NCI-H1105 treated with DMSO at 0.1 percent for 48 hours (cell line): ENCODE results near the gene TNKS2.
"Not testable (repeated sequence)": the region's sequence is repeated elsewhere in the genome, so short reads cannot be mapped to it uniquely, and the experiment has no call there.

Experiments
- DNase-seq: peaks from one replicate; lab custom pipeline; 2025; lab: John Stamatoyannopoulos, UW

Gene TNKS2

GRCh38 chr10:91865562-91866081, 67.4 kb downstream of the TNKS2 start:
- no peak for DNase-seq

- no peak for DNase-seq
Observed at GRCh38 chr10:91875156-91875555, 76.9 kb downstream of the TNKS2 start.

- DNase-seq: no peak
Observed at GRCh38 chr10:91875779-91876178, 77.6 kb downstream of the TNKS2 start.

GRCh38 chr10:91879515-91880170, 81.4 kb downstream of the TNKS2 start:
- DNase-seq: no peak

GRCh38 chr10:91880310-91880709, 82.1 kb downstream of the TNKS2 start:
- no peak for DNase-seq

DNA sequence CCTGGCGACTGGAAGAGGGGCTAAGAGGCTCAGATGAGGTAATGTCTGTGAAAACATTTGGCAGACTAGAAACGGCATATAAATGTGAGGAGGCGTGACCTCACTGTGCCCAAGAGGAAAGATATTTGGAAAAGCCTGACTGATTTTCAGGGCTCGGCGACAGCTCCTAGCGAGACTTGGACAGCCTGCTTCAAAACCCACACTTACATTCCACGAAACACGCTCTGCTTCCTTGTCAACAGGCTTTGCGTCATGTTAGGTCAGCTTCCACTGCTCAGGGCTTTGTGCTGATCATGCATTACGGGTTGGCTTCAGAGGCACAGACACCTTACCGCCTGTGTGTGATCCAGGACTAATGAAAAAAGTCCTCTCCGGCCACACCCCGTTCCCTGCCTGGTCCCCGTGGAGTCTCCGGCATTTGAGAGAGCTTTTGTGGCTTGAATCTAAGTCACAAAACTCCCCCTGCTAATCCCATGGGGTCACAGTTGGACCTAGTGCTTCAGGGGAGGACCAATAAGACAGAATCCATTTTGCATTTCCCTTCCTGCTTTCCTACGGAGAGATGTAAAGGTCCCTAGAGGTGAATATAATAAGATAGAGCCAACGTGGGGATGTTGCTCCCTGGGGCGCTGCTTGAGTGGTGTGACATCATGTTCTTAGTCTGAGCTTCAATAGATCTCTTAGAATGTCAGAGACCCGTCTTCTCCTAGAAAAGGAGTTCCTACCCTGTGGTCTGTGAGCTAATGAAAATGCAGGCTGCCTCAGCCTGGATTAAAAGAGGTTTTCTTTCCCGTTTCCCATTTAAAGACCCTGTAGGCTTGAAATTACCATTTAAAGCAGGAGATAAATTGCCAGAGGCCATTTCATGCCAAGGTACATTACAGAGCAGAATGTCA, 85.6 kb downstream of the TNKS2 start:
- DNase-seq: no peak

GRCh38 chr10:91884536-91884935, 86.3 kb downstream of the TNKS2 start:
- peak; percentile 11 for DNase-seq

DNA sequence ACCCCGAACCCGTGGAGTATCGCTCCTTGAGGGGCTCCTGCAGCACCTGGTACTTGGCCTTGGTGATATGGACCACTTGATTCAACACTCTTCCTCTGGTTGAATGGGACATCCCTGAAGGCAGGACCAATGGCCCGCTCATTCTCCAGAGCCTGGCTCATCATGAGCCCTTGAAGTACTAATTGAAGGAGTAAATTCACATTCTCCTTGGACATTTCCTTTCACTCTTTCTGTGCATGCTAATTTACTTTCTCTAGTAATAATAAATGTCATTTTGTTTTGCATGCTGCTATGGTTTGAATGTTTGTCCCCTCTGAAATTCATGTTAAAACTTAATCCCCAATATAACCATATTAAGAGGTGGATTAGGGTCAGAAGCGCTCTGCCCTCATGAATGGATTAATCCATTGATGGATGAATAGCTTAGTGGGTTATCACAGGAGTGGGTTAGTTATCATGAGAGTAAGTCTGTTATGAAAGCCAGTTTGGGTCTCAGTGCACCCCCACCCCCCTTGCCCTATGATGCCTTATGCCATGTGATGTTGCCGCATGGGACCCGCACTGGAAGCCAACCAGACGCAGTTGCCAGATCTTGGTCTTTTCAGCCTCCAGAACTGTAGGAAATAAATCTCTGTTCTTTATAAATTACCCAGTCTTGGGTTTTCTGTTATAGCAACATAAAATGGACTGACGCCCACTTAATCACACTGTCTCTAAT, 87.3 kb downstream of the TNKS2 start:
- no peak for DNase-seq

- DNase-seq: no peak
Observed at GRCh38 chr10:91886954-91887271, 88.7 kb downstream of the TNKS2 start.

DNA sequence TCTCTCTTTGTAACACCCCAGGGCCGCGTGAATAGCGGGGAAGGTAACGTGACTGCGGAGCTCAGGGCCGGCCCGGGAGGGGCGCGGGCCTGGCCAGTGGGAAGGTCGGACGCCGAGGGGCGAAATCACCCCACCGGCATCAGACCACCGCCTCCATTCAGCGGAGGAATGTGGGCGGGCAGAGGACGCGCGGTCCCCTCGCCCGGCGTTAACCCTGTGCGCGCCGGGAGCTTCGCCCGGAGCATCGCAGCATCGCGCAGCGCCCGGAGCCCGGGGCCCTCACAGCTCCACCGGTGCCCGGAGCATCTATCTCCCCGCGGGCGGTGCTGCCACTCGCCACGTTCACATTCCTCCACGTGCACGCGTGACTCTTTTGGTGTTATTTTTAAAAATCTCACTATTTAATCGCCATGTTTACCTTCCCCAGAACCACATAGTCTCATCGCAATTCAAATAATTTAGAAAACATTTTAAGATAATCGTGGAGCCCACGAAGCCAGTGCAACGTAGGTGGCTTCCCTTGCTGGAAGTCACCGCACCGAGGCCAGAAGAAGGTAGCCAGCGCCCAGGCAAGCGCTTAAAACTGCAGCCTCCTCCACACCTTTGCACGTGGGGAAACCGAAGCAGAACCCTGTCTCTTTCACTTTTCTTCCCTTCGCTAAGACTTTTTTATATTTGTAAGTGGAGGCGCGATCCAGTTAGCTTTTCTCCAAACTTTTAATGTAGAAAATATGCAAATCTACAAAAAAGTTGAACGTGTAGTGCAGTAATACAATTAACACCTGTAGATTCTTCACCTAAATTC, 89.2 kb downstream of the TNKS2 start:
- DNase-seq: peak; percentile 20

- no peak for DNase-seq
Observed at GRCh38 chr10:91891125-91892001, 93.1 kb downstream of the TNKS2 start.

- DNase-seq: no peak
Observed at GRCh38 chr10:91893051-91893450, 94.8 kb downstream of the TNKS2 start.

- not testable (repeated sequence) for DNase-seq
Observed at GRCh38 chr10:91894261-91894685, 96.0 kb downstream of the TNKS2 start.

DNA sequence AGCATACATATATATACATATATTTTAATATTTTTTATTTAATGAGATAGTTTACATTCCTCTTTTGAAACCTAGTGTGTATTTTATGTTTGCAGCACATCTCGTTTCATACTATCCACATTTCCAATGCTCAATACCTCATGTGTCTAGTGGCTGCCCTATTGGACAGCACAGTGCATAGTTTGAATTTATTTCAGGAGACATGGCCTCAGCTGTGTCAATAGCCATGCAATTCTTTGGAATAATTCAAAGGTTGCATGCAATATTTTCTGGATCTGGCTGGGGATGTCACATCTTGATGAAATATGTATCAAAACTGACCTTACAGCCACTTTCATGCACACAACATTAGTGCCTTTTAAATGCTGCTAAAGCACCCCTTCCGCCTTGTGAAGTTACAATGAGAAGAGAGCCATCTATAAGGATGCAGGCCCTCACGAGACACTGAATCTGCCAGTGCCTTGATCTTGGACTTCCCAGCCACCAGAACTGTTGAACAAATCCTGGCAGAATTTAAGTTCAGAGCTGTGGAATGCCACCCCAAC, 98.1 kb downstream of the TNKS2 start:
- no peak for DNase-seq

DNA sequence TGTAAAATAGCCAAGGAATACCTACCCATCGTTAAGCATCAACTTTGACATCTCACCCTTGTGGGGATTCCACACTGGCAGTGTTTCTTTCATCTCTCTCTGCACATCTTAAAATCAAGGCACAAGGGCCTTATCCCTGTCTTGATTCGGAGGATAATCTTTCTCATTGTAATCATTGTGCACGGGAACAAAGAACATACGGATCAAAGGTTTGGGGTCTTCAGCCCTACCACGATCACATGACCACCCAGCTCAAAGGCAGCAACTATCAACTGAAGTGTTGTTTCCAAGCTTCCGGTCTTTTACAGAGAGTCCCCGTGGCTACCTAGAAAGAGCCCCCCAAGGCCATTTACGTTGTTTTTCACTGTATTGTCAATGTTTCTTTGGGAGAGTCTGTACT, 99.2 kb downstream of the TNKS2 start:
- no peak for DNase-seq

DNA sequence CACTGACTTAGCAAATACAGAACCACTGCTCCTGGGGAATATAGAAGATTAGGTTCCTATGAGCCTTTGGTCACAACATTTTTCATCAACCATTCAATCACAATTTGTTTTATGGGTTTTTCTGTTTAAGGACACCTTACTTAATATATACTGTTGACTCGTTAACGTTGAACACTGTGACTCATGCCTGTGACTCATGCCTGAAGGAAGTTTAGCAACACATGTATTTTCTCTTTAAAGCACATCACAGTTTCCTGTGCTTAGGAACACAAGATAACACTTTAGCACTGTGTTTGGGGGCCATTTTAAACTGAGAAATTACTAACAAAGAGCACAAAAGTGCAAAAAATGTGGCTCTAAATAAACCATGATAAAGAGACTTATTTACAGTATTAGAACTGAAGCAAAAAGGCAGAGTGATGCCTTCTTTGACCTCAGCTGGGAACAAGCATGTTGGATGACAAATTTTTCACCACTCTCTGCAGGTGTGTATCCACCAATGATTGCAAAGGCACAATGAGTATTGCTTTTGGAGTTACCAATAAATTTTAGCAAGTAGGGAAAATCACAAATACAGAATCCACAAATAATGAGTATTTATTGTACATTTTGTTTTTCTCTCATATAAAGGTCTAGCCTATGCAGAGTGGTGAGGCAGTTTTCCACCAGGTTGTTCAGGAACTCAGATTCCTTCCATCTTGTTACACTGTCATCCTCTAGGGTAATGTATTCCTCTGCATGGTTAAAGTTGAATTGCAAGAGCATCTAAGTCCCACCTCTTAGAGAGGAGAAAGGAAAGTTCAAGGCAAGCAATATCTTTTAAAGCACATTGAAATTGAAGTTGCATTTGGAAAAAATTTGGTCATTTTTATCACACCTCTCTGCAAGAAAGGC, 103.8 kb downstream of the TNKS2 start:
- no peak for DNase-seq

DNA sequence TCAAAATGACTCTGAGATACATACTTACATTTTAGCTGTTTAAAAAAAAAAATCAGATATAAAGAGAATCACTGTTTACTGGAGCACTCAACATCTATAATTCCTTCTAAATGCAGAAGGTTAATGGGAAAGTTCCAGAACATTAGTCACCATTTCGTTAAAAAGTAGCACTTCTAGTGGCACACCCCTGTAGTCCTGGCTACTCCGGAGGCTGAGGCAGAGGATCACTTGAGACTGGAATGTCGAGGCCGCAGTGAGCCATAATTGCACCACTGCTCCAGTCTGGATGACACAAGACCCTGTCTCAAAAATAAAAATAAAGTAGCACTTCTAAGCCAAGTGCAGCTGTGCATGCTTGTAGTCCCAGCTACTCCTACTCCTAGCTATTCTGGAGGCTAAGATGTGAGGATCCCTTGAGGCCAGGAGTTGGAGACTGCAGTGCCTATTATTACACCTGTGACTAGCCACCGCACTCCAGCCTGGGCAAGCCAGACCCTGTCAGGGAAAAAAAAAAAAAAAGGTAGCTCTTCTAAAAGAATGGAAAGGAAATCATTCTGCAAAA, 108.9 kb downstream of the TNKS2 start:
- DNase-seq: no peak

DNA sequence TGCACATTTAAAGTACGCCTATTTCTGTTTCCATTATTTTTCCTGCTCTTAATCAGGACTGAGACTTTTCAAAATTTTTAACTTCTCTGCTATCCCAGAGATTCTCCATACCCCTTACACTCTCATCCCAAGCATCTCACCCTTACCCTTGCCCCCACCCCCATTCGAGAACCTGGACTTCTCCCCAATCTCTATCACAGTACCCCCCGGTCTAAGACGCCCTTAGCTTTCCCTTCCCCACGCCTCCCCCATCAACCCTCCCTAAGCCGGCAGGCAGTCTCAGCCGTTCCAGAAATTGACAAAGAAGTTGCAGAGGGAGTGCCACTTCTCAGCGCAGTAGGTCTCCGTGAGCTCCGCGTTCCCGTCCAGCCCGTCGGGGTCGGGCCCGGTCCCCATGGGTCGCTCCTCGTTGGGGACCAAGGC, 109.7 kb downstream of the TNKS2 start:
- no peak for DNase-seq
